Coronary artery (tissue), 2 donors: Measurements from ENCODE around the gene WDFY4.

Source experiments
- DNase-seq: peaks from one replicate; pipeline ENCODE4 v3.0.0-alpha.2; 2017; ENCODE audit warnings: low spot score
- H3K27ac ChIP-seq, 2 donors: fragments of 200-600 bp; sonication (generic); one replicate each; pipeline ENCODE4 v1.5.1; 2016 to 2019
- H3K4me3 ChIP-seq: fragments of 200-600 bp; sonication (generic); 2 replicates; pipeline ENCODE4 v1.5.1; 2016; ENCODE audit warnings: mild to moderate bottlenecking, moderate library complexity
- CTCF ChIP-seq: fragments of 200-600 bp; sonication (generic); IDR thresholded peaks from one replicate; pipeline ENCODE4 v1.5.1; 2019; ENCODE audit warnings: antibody characterized with exemption

WDFY4 gene

GRCh38 chr10:48820231-48820630 is 135.6 kb downstream of the WDFY4 start:
- peak; percentile 54 for DNase-seq
- TF ChIP-seq CTCF: no peak
- Histone ChIP-seq H3K27ac (no peak overlapping the region), H3K4me3 (no peak overlapping the region)

GRCh38 chr10:48820699-48821098 is 136.0 kb downstream of the WDFY4 start:
- no peak overlapping the region for H3K27ac ChIP-seq
- no peak for TF ChIP-seq CTCF

GRCh38 chr10:48821111-48821510 is 136.4 kb downstream of the WDFY4 start:
- no peak overlapping the region for H3K4me3 ChIP-seq
- TF ChIP-seq CTCF: no peak
- peak; percentile 64 for DNase-seq
- H3K27ac ChIP-seq: no peak overlapping the region

More at GRCh38 chr10:48820699-48821098, 136.0 kb downstream of the WDFY4 start:
- H3K4me3 ChIP-seq: no peak overlapping the region
- peak; percentile 54 for DNase-seq

GRCh38 chr10:48821692-48822091 is 137.0 kb downstream of the WDFY4 start:
- TF ChIP-seq CTCF: no peak
- peak; percentile 50 for DNase-seq
- Histone ChIP-seq H3K4me3 (no peak overlapping the region), H3K27ac (no peak overlapping the region)

GRCh38 chr10:48833674-48834073 is 149.0 kb downstream of the WDFY4 start:
- TF ChIP-seq CTCF: no peak
- H3K27ac ChIP-seq: no peak overlapping the region
- DNase-seq: no peak

GRCh38 chr10:48834189-48834965 is 149.7 kb downstream of the WDFY4 start:
- no peak for TF ChIP-seq CTCF

More at GRCh38 chr10:48833674-48834073, 149.0 kb downstream of the WDFY4 start:
- no peak overlapping the region for H3K4me3 ChIP-seq

GRCh38 chr10:48835781-48836180 is 151.1 kb downstream of the WDFY4 start:
- no peak overlapping the region for H3K4me3 ChIP-seq
- TF ChIP-seq CTCF: no peak
- H3K27ac ChIP-seq: no peak overlapping the region
- DNase-seq: no peak

More at GRCh38 chr10:48834189-48834965, 149.7 kb downstream of the WDFY4 start:
- DNase-seq: no peak
- Histone ChIP-seq H3K4me3 (no peak overlapping the region), H3K27ac (no peak overlapping the region)
